WI38 (cell line): ENCODE results near the gene PCDH1.

Experiments used
- H3K4me3 ChIP-seq: 2 replicates; pipeline ENCODE4 v1.5.1; 2011; ENCODE audit warnings: low read depth, mild to moderate bottlenecking, control low read depth, low read length
- TF ChIP-seq, protein P1 (sequence below): IDR thresholded peaks from 2 replicates; pipeline ENCODE4 v1.5.1; 2012; ENCODE audit warnings: low read depth, mild to moderate bottlenecking, control low read depth, low read length

Gene PCDH1

DNA sequence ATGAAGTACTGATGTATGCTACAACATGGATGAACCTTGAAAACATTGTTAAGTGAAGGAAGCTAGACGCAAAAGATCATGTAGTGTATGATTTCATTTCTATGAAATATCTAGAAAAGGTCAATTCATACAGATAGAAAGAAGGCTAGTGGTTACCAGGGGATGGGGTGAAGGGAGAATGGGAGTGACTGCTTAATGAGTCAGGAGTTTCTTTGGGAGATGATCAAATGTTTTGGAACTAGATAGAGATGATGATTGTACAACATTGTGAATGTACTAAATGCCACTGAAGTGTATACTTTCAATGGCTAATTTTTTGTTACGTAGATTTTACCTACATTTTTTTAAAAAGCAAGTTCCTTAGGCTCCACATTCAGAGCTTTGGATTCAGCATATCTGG lies 30.6 kb upstream of the PCDH1 start:
- TF ChIP-seq, protein P1, sequence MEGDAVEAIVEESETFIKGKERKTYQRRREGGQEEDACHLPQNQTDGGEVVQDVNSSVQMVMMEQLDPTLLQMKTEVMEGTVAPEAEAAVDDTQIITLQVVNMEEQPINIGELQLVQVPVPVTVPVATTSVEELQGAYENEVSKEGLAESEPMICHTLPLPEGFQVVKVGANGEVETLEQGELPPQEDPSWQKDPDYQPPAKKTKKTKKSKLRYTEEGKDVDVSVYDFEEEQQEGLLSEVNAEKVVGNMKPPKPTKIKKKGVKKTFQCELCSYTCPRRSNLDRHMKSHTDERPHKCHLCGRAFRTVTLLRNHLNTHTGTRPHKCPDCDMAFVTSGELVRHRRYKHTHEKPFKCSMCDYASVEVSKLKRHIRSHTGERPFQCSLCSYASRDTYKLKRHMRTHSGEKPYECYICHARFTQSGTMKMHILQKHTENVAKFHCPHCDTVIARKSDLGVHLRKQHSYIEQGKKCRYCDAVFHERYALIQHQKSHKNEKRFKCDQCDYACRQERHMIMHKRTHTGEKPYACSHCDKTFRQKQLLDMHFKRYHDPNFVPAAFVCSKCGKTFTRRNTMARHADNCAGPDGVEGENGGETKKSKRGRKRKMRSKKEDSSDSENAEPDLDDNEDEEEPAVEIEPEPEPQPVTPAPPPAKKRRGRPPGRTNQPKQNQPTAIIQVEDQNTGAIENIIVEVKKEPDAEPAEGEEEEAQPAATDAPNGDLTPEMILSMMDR = no peak

DNA sequence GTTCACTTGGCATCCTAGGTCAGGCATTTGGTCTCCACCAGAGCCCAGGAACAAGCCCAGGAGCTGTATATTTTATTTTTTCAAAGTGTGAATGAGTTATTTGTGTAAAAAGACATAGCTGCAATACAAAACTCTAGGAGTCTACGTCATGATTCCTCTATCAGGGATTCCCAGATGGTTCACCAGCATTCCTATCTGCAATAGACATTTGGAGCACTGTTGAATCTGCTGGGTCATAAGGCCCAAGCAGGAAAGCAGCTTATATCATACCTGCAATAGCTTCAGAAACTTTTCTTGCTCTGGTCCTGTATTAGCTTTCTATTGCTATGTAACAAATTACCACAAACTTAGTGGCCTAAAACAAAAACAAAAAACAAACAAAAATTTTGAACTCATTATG lies 28.8 kb upstream of the PCDH1 start:
- TF ChIP-seq, protein P1 = no peak
- no peak overlapping the region for H3K4me3 ChIP-seq

More for the DNA sequence above, 30.6 kb upstream of the PCDH1 start:
- no peak overlapping the region for H3K4me3 ChIP-seq

DNA sequence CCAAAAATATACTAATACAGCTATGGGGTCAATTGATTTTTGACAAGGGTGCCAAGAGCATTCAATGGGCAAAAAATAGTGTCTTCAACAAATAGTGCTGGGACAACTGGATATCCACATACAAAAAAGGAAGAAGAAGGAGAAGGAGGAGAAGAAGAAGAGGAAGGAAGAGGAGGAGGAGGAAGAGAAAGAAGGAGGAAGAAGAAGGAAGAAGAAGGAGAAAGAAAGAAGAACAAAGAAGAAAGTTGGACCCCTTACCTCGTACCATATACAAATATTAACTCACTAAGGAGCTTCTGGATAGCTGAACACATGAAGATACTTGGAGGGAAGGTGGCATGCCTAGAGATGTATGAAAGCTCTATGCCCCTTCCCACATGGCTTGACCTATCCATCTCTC lies 28.3 kb upstream of the PCDH1 start:
- H3K4me3 ChIP-seq = no peak overlapping the region
- TF ChIP-seq, protein P1 = no peak

DNA sequence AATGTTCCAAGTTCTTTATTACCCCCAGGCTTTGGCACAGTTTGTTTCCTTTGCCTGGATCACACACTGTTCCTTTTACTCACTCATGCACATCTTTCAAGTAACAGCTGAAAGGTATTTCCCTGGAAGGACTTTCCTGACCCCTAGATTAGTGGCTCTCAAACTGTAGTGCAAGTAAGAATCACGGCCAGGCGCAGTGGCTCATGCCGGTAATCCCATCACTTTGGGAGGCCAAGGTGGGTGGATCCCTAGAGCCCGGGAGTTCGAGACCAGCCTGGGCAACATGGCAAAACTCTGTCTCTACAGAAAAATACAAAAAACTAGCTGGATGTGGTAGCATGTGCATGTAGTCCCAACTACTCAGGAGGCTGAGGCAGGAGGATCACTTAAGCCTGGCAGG lies 26.3 kb upstream of the PCDH1 start:
- TF ChIP-seq, protein P1 = no peak
- H3K4me3 ChIP-seq = no peak overlapping the region

DNA sequence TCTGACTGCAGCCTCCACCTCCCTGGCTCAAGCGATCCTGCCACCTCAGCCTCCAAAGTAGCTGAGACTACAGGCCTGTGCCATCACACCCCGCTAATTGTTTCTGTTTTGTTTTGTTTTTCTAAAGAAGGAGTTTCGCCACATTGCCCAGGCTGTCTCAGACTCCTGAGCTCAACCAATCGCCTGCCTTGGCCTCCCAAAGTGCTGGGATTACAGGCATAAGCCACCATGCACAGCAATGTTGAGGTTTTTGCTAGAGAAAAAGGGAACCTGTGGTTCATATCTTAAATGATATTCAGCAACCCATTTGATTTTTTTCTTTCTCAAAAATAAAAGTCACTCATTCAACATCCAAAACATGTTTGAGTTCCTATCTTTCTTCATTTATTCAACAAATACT lies 25.1 kb upstream of the PCDH1 start:
- no peak overlapping the region for H3K4me3 ChIP-seq
- TF ChIP-seq, protein P1 = no peak

DNA sequence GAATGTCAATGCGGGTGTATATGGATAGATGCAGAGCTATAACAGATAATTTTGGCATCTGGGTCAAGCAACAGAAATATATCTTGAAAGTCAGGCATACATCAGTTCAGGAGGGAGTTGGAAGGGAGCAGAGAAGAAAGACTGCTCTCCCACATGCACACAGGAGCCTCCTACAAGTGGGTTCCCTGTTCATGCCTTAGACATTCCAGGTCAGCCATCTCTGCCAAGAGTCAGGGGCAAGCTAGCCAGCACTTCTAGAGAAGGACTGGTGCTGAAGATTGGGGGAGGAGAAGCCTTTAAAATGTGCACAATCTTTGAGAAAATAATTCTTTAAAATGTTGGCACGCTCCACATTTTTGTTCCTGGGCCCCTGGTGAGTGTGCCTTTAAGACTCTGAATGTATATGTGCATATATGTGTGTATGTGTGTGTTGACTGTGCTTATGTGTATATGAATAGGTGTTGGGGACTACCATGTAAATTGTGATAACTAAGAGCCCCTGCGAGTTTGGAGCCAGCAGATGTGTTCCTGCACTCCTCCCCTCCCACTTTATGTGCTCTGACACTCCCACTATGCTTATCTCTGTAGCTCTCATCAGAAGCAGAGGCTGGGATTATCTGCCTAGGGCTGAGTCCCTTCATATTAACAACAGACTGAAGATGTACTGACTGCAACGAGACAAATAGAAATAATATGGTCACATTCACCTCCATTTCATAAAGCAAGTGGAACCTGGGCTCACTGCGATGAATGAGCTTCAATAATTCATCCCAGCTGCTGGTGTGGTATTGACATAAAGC lies 24.0 kb upstream of the PCDH1 start:
- TF ChIP-seq, protein P1 = no peak

DNA sequence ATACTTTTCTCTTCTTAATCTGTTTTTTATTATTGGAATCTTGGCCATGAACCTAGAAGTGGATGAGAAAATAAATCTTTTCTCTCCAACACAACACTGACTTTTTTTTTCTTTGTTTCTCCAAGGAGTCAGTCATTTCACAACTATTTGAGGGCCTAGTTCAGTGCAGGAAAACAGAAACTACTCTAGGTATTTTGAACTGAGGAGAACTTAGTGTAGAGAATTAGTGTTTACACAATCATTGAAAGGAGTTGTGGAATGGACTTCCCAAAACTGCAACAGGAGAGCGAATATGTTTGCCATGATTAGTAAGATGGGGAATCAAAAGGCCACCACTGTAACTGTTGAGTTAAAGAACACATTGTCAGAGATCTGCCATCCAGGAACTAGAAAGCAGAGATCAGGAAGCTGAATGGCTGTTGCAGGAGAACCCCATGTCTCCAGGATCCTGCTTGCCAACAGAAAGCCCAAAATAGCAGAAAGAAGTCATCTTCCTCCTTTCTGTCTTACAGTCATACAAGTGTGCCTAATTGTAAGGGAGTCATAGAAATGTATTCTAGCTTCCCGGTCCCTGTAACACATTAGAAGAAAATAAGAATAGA lies 20.3 kb upstream of the PCDH1 start:
- no peak overlapping the region for H3K4me3 ChIP-seq
- TF ChIP-seq, protein P1 = no peak

More for the DNA sequence above, 24.0 kb upstream of the PCDH1 start:
- H3K4me3 ChIP-seq = no peak overlapping the region
